ENCODE results near the gene EFCAB6.

- TF ChIP-seq CTCF (conservative IDR thresholded peaks at IDR 0.05; ENCODE audit: low read depth, low read length) (no peak), RAD21 (IDR thresholded peaks at IDR 0.05; ENCODE audit: low read length) (no peak), MAFK (IDR thresholded peaks at IDR 0.05; ENCODE audit: low read depth, low read length) (no peak)
Observed at GRCh38 chr22:43839781-43840180, 27.7 kb upstream of the EFCAB6 start.
